HepG2 (cell line): Measurements from ENCODE around the gene ZBED5. TPM values are rescaled to one million over a fixed set of nuclear protein-coding genes. Genes with fewer than 3 reads are reported as not detected.

Source experiments
- ATAC-seq: fragments of 200-7000 bp; cut with Tn5 transposase; 3 replicates; pipeline ENCODE4 v1.9.1; 2020; ENCODE audit warnings: mild to moderate bottlenecking, moderate library complexity
- BruUV-seq: library from RNA; stranded (reverse); fragments of 400-500 nt; replicated peaks from 2 replicates; lab custom pipeline; 2021; lab: Mats Ljungman, UMichigan
- CTCF ChIA-PET: fragments of 300-600 bp; formaldehyde crosslinking; extraction: SDS; loops from one replicate; lab custom pipeline; 2021; ENCODE audit warnings: low total read pairs, inconsistent platforms, low intra/inter-chr PET ratio; lab: Yijun Ruan, JAX
- POLR2A ChIA-PET: fragments of 350-600 bp; sonication (Branson Sonifier 250); formaldehyde crosslinking; loops from one replicate; lab custom pipeline; 2020; ENCODE audit warnings: antibody characterized with exemption, inconsistent platforms; lab: Yijun Ruan, JAX
- DNase-seq: peaks from one replicate; pipeline ENCODE4 v3.0.0-alpha.2; 2015; ENCODE audit warnings: low spot score
- FAIRE-seq: peaks from 3 replicates; lab custom pipeline; 2011; peaks lifted over from hg19 to GRCh38; lab: Jason Lieb, UNC
- H2AFZ ChIP-seq: one replicate; pipeline ENCODE4 v1.6.1; 2011; ENCODE audit warnings: low read length, inconsistent platforms
- H3K27ac ChIP-seq: fragments of 300-600 bp; 3 replicates; pipeline ENCODE4 v1.8.0; 2011; ENCODE audit warnings: mixed run types, mild to moderate bottlenecking, mixed read lengths, low read length, inconsistent platforms; ENCODE audit not compliant: insufficient read depth; ENCODE audit errors: extremely low read length
- H3K27me3 ChIP-seq, 2 experiments: fragments of 200-600 bp in 1 of 2; 2 replicates in 1 of 2; 3 replicates in 1 of 2; pipeline versions ENCODE4 v1.6.0 to v1.8.0; 2011; ENCODE audit warnings: low read length in 2 of 2, mild to moderate bottlenecking in 2 of 2, moderate library complexity in 2 of 2, inconsistent platforms in 1 of 2; ENCODE audit not compliant: insufficient read depth in 2 of 2, control insufficient read depth in 1 of 2
- H3K36me3 ChIP-seq, 2 experiments: fragments of 200-600 bp in 1 of 2; replicated peaks in 1 of 2; 2 replicates in 1 of 2; 3 replicates in 1 of 2; pipeline versions ENCODE4 v1.5.1 to v1.8.0; 2011; ENCODE audit warnings: low read length in 2 of 2, inconsistent platforms in 1 of 2; ENCODE audit not compliant: insufficient read depth in 2 of 2, control insufficient read depth in 1 of 2
- H3K4me1 ChIP-seq: 2 replicates; pipeline ENCODE4 v1.5.1; 2012; ENCODE audit warnings: low read length, inconsistent platforms; ENCODE audit not compliant: insufficient read depth
- H3K4me2 ChIP-seq: 2 replicates; pipeline ENCODE4 v1.6.0; 2011; ENCODE audit warnings: low read depth, low read length, inconsistent platforms
- H3K4me3 ChIP-seq, 3 experiments: fragments of 200-600 bp in 1 of 3; sonication (generic), shearing (Covaris generic) in 1 of 3; replicated peaks in 1 of 3; 2 replicates each; pipeline ENCODE4 v1.5.1; 2011 to 2016; ENCODE audit warnings: low read length in 3 of 3, inconsistent platforms in 2 of 3, low read depth in 2 of 3, mild to moderate bottlenecking in 2 of 3, control low read depth in 1 of 3, mixed read lengths in 1 of 3; ENCODE audit not compliant: insufficient read depth in 1 of 3
- H3K79me2 ChIP-seq: one replicate; pipeline ENCODE4 v1.6.1; 2011; ENCODE audit warnings: low read length, inconsistent platforms; ENCODE audit not compliant: insufficient read depth
- H3K9ac ChIP-seq: 2 replicates; pipeline ENCODE4 v1.6.0; 2011; ENCODE audit warnings: mild to moderate bottlenecking, low read depth, low read length, inconsistent platforms; ENCODE audit not compliant: insufficient read depth
- H3K9me3 ChIP-seq: 2 replicates; pipeline ENCODE4 v1.5.1; 2012; ENCODE audit warnings: mild to moderate bottlenecking, low read length
- H4K20me1 ChIP-seq: 2 replicates; pipeline ENCODE4 v1.6.0; 2011; ENCODE audit warnings: inconsistent platforms, mild to moderate bottlenecking, low read length, moderate library complexity; ENCODE audit not compliant: insufficient read depth
- DZIP1 ChIP-seq: sonication (generic); formaldehyde crosslinking; IDR thresholded peaks from 2 replicates; pipeline ENCODE4 v1.5.0; 2020; ENCODE audit warnings: mild to moderate bottlenecking, missing genetic modification reagents
- KDM4B ChIP-seq: sonication (generic); formaldehyde crosslinking; IDR thresholded peaks from 2 replicates; pipeline ENCODE4 v1.4.0; 2020; ENCODE audit warnings: missing genetic modification reagents
- RELA ChIP-seq: sonication (generic); formaldehyde crosslinking; IDR thresholded peaks from 2 replicates; pipeline ENCODE4 v1.4.0; 2020; ENCODE audit warnings: missing genetic modification reagents
- SP2 ChIP-seq: sonication (generic); formaldehyde crosslinking; IDR thresholded peaks from 2 replicates; pipeline ENCODE4 v1.5.1; 2020; ENCODE audit warnings: mild to moderate bottlenecking, missing genetic modification reagents
- TCF7L2 ChIP-seq: IDR thresholded peaks from 2 replicates; pipeline ENCODE4 v1.6.1; 2011; ENCODE audit warnings: mild to moderate bottlenecking, low read depth, low read length, moderate library complexity
- ZBTB7B ChIP-seq: sonication (generic); formaldehyde crosslinking; IDR thresholded peaks from 2 replicates; pipeline ENCODE4 v1.4.0; 2020; ENCODE audit warnings: missing genetic modification reagents
- ZFP41 ChIP-seq: sonication (generic); formaldehyde crosslinking; IDR thresholded peaks from 2 replicates; pipeline ENCODE4 v1.4.0; 2020; ENCODE audit warnings: mild to moderate bottlenecking, missing genetic modification reagents, borderline replicate concordance
- ZFY ChIP-seq: sonication (generic); formaldehyde crosslinking; IDR thresholded peaks from 2 replicates; pipeline ENCODE4 v1.4.0; 2020; ENCODE audit warnings: missing genetic modification reagents
- ZNF17 ChIP-seq: sonication (generic); formaldehyde crosslinking; IDR thresholded peaks from 2 replicates; pipeline ENCODE4 v1.5.0; 2020; ENCODE audit warnings: mild to moderate bottlenecking, missing genetic modification reagents
- ZNF180 ChIP-seq: sonication (generic); formaldehyde crosslinking; IDR thresholded peaks from 2 replicates; pipeline ENCODE4 v1.4.0; 2020; ENCODE audit warnings: low read depth, missing genetic modification reagents, borderline replicate concordance
- ZNF230 ChIP-seq: sonication (generic); formaldehyde crosslinking; IDR thresholded peaks from 2 replicates; pipeline ENCODE4 v1.4.0; 2020; ENCODE audit warnings: mild to moderate bottlenecking, missing genetic modification reagents
- ZNF333 ChIP-seq: sonication (generic); formaldehyde crosslinking; IDR thresholded peaks from 2 replicates; pipeline ENCODE4 v1.4.0; 2020; ENCODE audit warnings: mild to moderate bottlenecking, missing genetic modification reagents, borderline replicate concordance
- ZNF512 ChIP-seq: sonication (generic); formaldehyde crosslinking; IDR thresholded peaks from 2 replicates; pipeline ENCODE4 v1.4.0; 2020; ENCODE audit warnings: mild to moderate bottlenecking, missing genetic modification reagents
- WGBS: methylation state at CpG from one replicate; pipeline ENCODE4 v1.1.6; 2017; ENCODE audit warnings: low lambda C conversion rate; 5-methylcytosine and 5-hydroxymethylcytosine counted together
- in situ Hi-C: cut with HindIII; loops from 2 replicates; pipeline ENCODE4 v1.10.0; 2017; ENCODE audit warnings: low pct_unique_long_range_greater_than_20kb; ENCODE audit not compliant: extremely low pct_ligation_motif_present
- intact Hi-C: fragments of 100-400 bp; cut with micrococcal nuclease; formaldehyde crosslinking; loops from one replicate; pipeline ENCODE4 v1.10.0; 2022; ENCODE audit not compliant: unreplicated experiment
- polyA plus RNA-seq, 8 experiments: library from polyadenylated mRNA; depleted of rRNA in 3 of 8; stranded (reverse) in 7 of 8; unstranded in 1 of 8; fragments of >200 nt; fragmentation: Illumina TruSeq in 4 of 8; extraction: Trizol in 4 of 8; gene quantifications; 2 replicates each; pipeline versions ENCODE4 v1.2.1 to v1.2.3, GENCODE V29; 2011 to 2016; ENCODE audit warnings: low read depth in 4 of 8, missing spikeins in 1 of 8, mixed read lengths in 1 of 8; ENCODE audit not compliant: insufficient read depth in 1 of 8
- total RNA-seq, 5 experiments: library from RNA; depleted of rRNA; stranded (reverse); fragments of >200 nt; fragmentation: Illumina TruSeq; extraction: Trizol; gene quantifications; 2 replicates each; pipeline ENCODE4 v1.2.3, GENCODE V29; 2016; ENCODE audit warnings: low read depth in 1 of 5

Gene ZBED5
- total and polyA plus RNA-seq, 2 of the 13 experiments (the other 11 are each of a cell fraction or from before 2014, with no cell fraction given), result 18.2 to 38.6 TPM

GRCh38 chr11:10808235-10808552 lies 49.7 kb downstream of the ZBED5 start (continued):
- TF ChIP-seq ZNF512 (CRISPR knock-in tag), result 0 out of 2 replicates have a peak, but pooled peaks have one; percentile 24
- TF ChIP-seq ZNF333 (CRISPR knock-in tag), result 0 out of 2 replicates have a peak, but pooled peaks have one; percentile 69
- TF ChIP-seq ZFY (CRISPR knock-in tag), result peak; percentile 49
- TF ChIP-seq ZNF180 (CRISPR knock-in tag), result no peak
- no peak for TF ChIP-seq ZBTB7B (CRISPR knock-in tag)

- Histone ChIP-seq H3K4me2 (peak overlapping the region; percentile 76), H3K79me2 (peaks cover 46% of the 10 kb centered on the region), H3K27me3 (no peaks in the 10 kb centered on the region; a peak in 1 of 5 replicates), H3K27ac (peak overlapping the region; percentile 96), H4K20me1 (peaks cover 3% of the 10 kb centered on the region; the same call in 1 of the 2 replicates), H3K9me3 (no peaks in the 10 kb centered on the region), H2AFZ (no peak overlapping the region), H3K9ac (peak overlapping the region; percentile 99), H3K4me1 (peaks cover 47% of the 10 kb centered on the region), H3K4me3 (peak overlapping the region; percentile 88 to 99 (median 96)), H3K36me3 (peaks cover 12 to 44% of the 10 kb centered on the region in 2 experiments)
- DNase-seq, result peak; percentile 32
- in situ Hi-C loops, result loop anchor here (5.0 kb wide), 1 partner anchor 50 kb away; the partner anchor contains the start of gene ZBED5
- CTCF ChIA-PET, result no interaction called here
- FAIRE-seq, result no peak
- 0% methylated on average over 25 of the region's 39 CpGs for WGBS
- intact Hi-C loops, result loop anchor here (2.0 to 5.0 kb wide), 3 partner anchors 51 to 520 kb away; partner anchors contain the start of gene ZBED5
- POLR2A ChIA-PET, result interaction anchor here (0.8 to 4.5 kb wide), 6 partner anchors 9 to 93 kb away, joined by 3 to 130 read pairs (median 38); partner anchors contain the start of genes CTR9 and ZBED5
- BruUV-seq, result no TSS peak
- peak; percentile 1 for ATAC-seq
- TF ChIP-seq ZFP41 (CRISPR knock-in tag) (no peak), TCF7L2 (no peak), DZIP1 (CRISPR knock-in tag) (0 out of 2 replicates have a peak, but pooled peaks have one; percentile 3), SP2 (CRISPR knock-in tag) (no peak), ZNF17 (CRISPR knock-in tag) (no peak), RELA (CRISPR knock-in tag) (no peak), KDM4B (no peak), ZNF230 (CRISPR knock-in tag) (no peak)
Observed at GRCh38 chr11:10807493-10808234, 50.2 kb downstream of the ZBED5 start.
